NCI-H748 (cell line): ENCODE measurements around the gene HTRA3.

Source experiments
- DNase-seq: peaks from one replicate; lab custom pipeline; 2025; ENCODE audit not compliant: unreplicated experiment; lab: John Stamatoyannopoulos, UW

Gene HTRA3

DNA sequence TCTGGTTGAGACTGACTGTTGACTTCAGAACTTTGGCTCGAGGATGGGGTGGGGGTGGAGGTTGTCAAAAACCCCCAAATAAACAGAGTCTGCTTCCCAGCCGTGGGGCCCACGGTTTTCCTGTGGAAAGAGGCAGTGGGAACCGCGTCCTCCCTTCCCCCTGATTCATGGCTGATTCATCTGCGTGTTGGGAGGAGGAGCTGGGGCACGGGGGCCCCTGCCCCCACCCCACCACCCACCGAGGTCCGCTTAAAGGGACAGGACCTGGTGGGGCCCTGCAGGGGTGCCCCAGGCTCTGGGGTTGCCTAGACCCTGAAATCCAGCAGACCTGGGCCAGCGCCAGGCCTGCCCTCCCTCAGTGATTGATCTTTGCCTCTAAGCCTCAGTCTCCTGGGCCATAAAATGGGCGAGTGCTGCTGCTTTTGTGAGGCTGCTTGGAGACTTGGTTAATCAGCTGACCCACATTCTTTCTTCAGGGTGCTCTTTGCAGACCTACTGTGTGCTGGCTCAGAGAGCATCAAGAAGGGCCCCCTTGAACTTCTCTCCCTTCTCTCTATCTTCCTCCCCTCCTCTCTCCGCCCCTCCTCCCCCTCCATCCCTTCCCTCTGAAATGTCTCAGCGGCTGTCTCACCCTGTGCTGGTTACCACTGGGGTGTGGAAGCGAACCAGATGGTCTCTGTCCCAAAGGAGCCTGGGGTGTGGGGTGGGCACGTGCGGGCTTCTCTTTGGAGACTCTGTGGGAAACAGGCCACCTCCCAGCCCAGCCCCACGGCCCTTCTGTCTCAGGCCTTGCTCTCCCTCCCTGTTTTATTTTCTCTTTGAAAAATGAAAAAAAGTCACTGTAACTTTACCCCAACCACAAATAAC lies 9.1 kb downstream of the HTRA3 start:
- DNase-seq: no peak

GRCh38 chr4:8279321-8280157 lies 10.0 kb downstream of the HTRA3 start:
- DNase-seq: no peak

- no peak for DNase-seq
Observed at GRCh38 chr4:8280158-8280875, 10.8 kb downstream of the HTRA3 start.

DNA sequence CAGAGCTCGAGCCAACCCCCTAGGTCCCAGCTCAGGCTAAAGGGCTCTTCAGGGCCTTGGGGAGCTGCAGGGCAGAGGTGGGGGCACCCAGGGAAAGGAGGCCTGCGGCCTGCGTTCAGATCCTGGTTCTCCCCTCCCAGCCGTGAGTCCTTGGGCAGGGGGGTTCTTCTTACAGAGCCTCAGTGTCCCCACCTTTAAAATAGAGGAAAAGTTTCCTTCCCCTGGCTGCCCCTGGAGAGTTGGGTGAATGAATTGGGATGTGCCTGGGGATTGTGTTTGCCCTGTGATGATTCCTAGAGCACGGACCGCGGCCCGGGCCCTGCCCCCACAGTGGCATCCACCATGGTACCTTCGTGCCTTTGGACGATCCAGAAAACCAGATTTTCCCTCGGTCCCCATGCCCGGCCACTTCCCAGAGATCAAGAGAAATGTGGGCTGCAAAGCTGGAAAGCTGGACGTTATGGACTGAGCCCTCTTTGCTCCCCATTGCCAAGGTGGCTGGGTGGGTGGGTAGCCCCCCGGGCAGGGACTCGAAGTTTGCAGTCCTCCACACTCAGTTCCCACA lies 11.4 kb downstream of the HTRA3 start:
- no peak for DNase-seq

- DNase-seq: no peak
Observed at GRCh38 chr4:8281519-8282133, 12.1 kb downstream of the HTRA3 start.

DNA sequence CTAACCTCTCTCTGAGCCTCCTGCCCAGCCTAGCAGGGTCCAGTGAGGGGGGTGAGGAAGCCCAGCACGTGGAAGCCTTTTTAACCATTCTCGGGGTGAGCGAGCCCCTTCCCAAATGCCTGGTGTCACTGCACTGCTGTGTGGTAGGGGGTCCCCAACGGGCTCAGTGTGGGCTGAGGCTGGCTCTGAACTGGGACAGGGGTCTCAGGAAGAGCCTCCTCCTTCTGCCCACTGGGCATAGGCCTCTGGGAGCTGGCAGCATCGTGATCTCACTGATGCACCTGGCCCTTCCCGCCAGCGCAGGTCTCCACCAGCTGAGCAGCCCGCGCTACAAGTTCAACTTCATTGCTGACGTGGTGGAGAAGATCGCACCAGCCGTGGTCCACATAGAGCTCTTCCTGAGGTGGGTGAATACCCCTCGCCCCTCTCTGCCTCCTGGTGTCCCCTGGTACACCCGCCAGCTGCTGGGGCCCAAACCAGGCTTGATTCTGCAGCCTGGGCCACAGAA lies 12.6 kb downstream of the HTRA3 start:
- no peak for DNase-seq

GRCh38 chr4:8282742-8283141 lies 13.2 kb downstream of the HTRA3 start:
- no peak for DNase-seq

DNA sequence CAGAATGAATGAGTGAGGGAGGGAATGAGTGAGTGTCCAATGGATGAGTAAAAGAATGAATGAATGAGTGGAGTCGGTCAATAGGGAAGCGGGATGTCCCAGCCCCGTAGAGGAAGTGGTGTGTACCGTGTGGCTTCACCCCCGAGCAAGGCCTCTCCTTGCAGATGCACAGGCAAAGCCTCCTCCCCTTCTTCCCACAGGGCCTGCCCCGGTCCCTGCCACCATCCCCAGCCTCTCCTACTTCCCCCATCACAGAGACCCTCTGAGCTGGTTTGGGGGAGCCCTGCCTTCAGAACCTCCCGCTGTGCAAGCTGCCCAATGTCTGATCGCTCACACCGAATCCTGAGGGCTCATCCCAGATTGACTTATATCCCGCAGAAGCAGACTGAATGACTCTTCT lies 13.6 kb downstream of the HTRA3 start:
- no peak for DNase-seq

DNA sequence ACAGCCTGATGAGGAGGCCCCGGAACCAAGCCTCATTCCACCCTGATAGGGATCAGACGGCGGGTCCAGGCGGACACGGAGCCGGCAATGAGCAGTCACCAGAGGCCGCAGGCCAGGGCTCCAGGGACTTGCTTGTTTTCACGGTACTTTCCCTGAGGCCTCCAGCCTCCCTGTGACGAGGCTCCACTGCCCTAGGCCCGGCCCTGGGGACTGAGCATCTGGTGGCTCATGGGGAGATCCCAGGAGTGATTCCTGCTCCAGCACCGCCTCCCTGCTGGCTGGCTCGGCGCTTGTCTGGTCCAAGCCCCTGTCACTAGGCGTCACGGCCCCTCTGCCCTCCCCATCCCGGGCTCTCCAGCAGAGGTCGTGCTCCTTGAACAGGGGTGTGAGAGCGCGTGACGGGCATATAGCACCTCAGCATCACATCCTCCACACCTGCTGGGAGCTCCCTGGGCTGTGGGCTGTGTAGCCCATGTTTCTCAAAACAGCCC lies 14.1 kb downstream of the HTRA3 start:
- DNase-seq: no peak

GRCh38 chr4:8284391-8284790 lies 14.8 kb downstream of the HTRA3 start:
- no peak for DNase-seq

DNA sequence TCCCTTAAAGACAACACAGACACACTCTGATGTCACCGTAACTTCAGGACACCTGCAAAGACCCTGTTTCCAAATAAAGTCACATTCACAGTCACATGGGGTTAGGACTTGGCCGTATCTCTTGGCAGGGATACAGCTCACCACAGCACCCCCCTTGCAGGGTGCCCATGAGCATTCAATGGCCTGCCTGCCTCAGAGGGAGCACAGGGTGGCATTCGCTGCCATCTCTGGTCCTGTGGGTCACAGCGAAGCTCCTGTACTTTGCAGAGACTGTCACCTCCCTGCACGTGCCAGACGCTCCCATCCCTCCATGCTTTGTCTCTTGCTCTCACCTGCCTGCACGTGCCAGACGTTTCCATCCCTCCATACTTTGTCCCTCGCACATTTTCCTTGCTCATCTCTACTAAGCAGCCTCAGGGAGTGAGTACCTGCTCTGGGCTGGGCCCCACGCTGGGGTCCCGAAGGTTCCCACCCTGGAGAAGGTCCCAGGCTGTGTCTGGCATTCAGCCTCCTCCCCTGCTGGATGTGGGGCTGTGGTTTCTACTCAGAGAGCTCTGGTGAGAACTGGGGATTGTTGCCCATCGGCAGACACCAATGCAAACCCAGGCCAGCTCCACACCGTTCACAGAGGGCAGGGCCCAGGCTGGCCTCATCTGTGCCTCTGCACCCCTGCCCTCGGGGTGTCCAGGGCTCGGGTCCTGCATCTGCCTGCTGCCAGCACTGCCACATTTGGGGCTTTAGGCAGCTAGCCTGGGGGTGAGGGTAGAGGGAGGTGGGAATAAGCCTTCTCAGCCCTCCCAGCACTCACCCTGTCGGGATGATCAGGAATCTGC lies 15.8 kb downstream of the HTRA3 start:
- no peak for DNase-seq

- DNase-seq: no peak
Observed at GRCh38 chr4:8285976-8286718, 16.6 kb downstream of the HTRA3 start.

- DNase-seq: no peak
Observed at GRCh38 chr4:8286719-8287342, 17.3 kb downstream of the HTRA3 start.

DNA sequence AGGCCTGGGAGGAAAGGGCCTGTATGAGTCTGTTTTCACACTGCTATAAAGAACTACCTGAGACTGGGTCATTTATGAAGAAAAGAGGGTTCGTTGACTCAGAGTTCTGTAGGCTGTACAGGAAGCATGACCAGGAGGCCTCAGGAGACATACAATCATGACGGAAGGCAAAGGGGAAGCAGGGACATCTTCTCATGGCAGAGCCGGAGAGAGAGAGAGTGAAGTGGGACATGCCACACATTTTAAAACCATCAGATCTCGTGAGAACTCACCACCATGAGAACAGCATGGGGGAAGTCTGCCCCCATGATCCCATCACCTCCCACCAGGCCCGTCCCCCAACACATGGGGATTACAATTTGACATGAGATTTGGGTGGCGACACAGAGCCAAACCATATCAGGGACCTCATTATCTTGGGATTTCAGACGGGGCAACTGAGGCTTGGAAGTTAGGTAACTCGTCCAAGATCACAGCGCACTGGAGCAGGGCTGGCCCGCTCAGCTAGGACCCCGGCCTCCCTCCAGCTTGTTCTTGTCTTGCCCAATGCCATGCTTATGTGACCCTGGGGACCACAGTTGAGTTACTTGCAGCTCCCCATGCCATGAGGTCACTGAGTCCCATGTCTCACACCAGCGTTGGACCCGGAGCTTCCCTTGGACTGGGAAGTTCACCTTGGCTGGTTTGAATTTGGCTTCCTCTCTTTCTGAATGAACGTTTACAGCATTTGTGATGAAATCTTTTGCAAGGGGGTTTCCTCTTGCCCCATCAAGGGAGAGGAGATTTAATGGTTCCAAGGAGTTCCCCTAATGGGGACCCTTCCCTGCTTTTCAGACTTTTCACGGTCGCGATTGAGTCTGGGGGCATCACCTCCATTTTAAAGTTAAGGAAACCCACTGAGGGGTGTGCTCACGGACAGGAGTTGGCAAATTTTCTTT lies 18.1 kb downstream of the HTRA3 start:
- DNase-seq: no peak

GRCh38 chr4:8289151-8289750 lies 19.7 kb downstream of the HTRA3 start:
- DNase-seq: no peak

GRCh38 chr4:8289956-8290700 lies 20.6 kb downstream of the HTRA3 start:
- DNase-seq: no peak
